SW 1271 (cell line): ENCODE results near the gene ENKD1.
A peak's percentile ranks its signal among the peaks of the same experiment; 100 is the strongest.

Experiments used
- DNase-seq, 2 experiments: peaks; one replicate each; lab custom pipeline; 2025; lab: John Stamatoyannopoulos, UW

ENKD1 gene

GRCh38 chr16:67663877-67664222, 2.7 kb downstream of the ENKD1 start:
- no peak for DNase-seq

- peak in 1 of 2 experiments; percentile 13 for DNase-seq
Measured at GRCh38 chr16:67663151-67663876, 3.2 kb downstream of the ENKD1 start.

GRCh38 chr16:67662653-67663010, 3.9 kb downstream of the ENKD1 start:
- DNase-seq, result no peak

- no peak for DNase-seq
Measured at GRCh38 chr16:67661886-67662652, 4.5 kb downstream of the ENKD1 start.

- peak in 1 of 2 experiments; percentile 57 for DNase-seq
Measured at GRCh38 chr16:67661101-67661761, 5.3 kb downstream of the ENKD1 start.

GRCh38 chr16:67660564-67661028, 6.0 kb downstream of the ENKD1 start, which contains the start of gene PARD6A:
PARD6A (plus strand) TSS chr16:67660960; CDS start chr16:67661039, 79 bp downstream.
- DNase-seq, result peak; percentile 95

GRCh38 chr16:67659675-67660563, 6.6 kb downstream of the ENKD1 start, which contains the start of gene ACD:
ACD (minus strand) TSS chr16:67660260; CDS start chr16:67660220, 40 bp downstream.
- peak; percentile 75 to 79 for DNase-seq

GRCh38 chr16:67658849-67659674, 7.5 kb downstream of the ENKD1 start:
- no peak for DNase-seq

- no peak for DNase-seq
Measured at GRCh38 chr16:67657751-67658518, 8.6 kb downstream of the ENKD1 start.

- no peak for DNase-seq
Measured at GRCh38 chr16:67657017-67657608, 9.4 kb downstream of the ENKD1 start.

- DNase-seq, result no peak
Measured at GRCh38 chr16:67656344-67657016, 10.1 kb downstream of the ENKD1 start.

GRCh38 chr16:67655363-67655762, 11.2 kb downstream of the ENKD1 start:
- no peak for DNase-seq

- no peak for DNase-seq
Measured at GRCh38 chr16:67654403-67654911, 12.1 kb downstream of the ENKD1 start.

- DNase-seq, result no peak
Measured at GRCh38 chr16:67653789-67654402, 12.7 kb downstream of the ENKD1 start.

- DNase-seq, result no peak
Measured at GRCh38 chr16:67653128-67653788, 13.3 kb downstream of the ENKD1 start.

GRCh38 chr16:67652578-67653127, 13.9 kb downstream of the ENKD1 start:
- DNase-seq, result no peak

- no peak for DNase-seq
Measured at GRCh38 chr16:67651847-67652246, 14.7 kb downstream of the ENKD1 start.
